Activated naive CD4-positive, alpha-beta T cell treated with anti-CD3 and anti-CD28 coated beads, Interleukin-2, amount 50 U/mL, for 24 hours (primary cell): Measurements from ENCODE around the gene ADAM11.
"Not testable (repeated sequence)": the region's sequence is repeated elsewhere in the genome, so short reads cannot be mapped to it uniquely, and the experiment has no call there.

Source experiments
- H3K27ac Mint-ChIP-seq: one replicate; pipeline ENCODE4 v1.8.0; 2021; ENCODE audit warnings: mild to moderate bottlenecking, mixed read lengths
- H3K27me3 Mint-ChIP-seq: one replicate; pipeline ENCODE4 v1.8.0; 2021; ENCODE audit warnings: mixed read lengths
- H3K36me3 Mint-ChIP-seq: one replicate; pipeline ENCODE4 v1.8.0; 2021; ENCODE audit warnings: mixed read lengths
- H3K4me1 Mint-ChIP-seq: one replicate; pipeline ENCODE4 v1.8.0; 2021; ENCODE audit warnings: mixed read lengths
- H3K4me3 Mint-ChIP-seq: one replicate; pipeline ENCODE4 v1.8.0; 2021; ENCODE audit warnings: mild to moderate bottlenecking, mixed read lengths
- H3K9me3 Mint-ChIP-seq: one replicate; pipeline ENCODE4 v1.8.0; 2021; ENCODE audit warnings: mixed read lengths

The ADAM11 gene

GRCh38 chr17:44794851-44795413, 36.1 kb downstream of the ADAM11 start:
- H3K27me3 Mint-ChIP-seq, result no peaks in the 10 kb centered on the region
- H3K36me3 Mint-ChIP-seq, result no peaks in the 10 kb centered on the region
- no peak overlapping the region for H3K4me3 Mint-ChIP-seq
- no peaks in the 10 kb centered on the region for H3K9me3 Mint-ChIP-seq
- H3K4me1 Mint-ChIP-seq, result peaks cover 5% of the 10 kb centered on the region
- H3K27ac Mint-ChIP-seq, result no peak overlapping the region

GRCh38 chr17:44795421-44795820, 36.6 kb downstream of the ADAM11 start:
- Mint-ChIP-seq H3K9me3 (no peaks in the 10 kb centered on the region), H3K36me3 (no peaks in the 10 kb centered on the region), H3K4me3 (no peak overlapping the region), H3K27me3 (no peaks in the 10 kb centered on the region), H3K4me1 (peaks cover 5% of the 10 kb centered on the region), H3K27ac (no peak overlapping the region)

- Mint-ChIP-seq H3K9me3 (no peaks in the 10 kb centered on the region), H3K27me3 (no peaks in the 10 kb centered on the region), H3K36me3 (no peaks in the 10 kb centered on the region), H3K4me3 (no peak overlapping the region), H3K27ac (no peak overlapping the region), H3K4me1 (peaks cover 5% of the 10 kb centered on the region)
Observed at GRCh38 chr17:44795928-44796327, 37.1 kb downstream of the ADAM11 start.

- H3K27me3 Mint-ChIP-seq, result no peaks in the 10 kb centered on the region
Observed at GRCh38 chr17:44796731-44797130, 37.9 kb downstream of the ADAM11 start.

GRCh38 chr17:44797802-44798201, 39.0 kb downstream of the ADAM11 start:
- H3K4me1 Mint-ChIP-seq, result peaks cover 5% of the 10 kb centered on the region
- no peak overlapping the region for H3K4me3 Mint-ChIP-seq
- H3K9me3 Mint-ChIP-seq, result no peaks in the 10 kb centered on the region
- H3K27ac Mint-ChIP-seq, result no peak overlapping the region
- no peaks in the 10 kb centered on the region for H3K36me3 Mint-ChIP-seq
- H3K27me3 Mint-ChIP-seq, result no peaks in the 10 kb centered on the region

More at GRCh38 chr17:44796731-44797130, 37.9 kb downstream of the ADAM11 start:
- Mint-ChIP-seq H3K9me3 (no peaks in the 10 kb centered on the region), H3K4me1 (peaks cover 5% of the 10 kb centered on the region), H3K4me3 (no peak overlapping the region), H3K36me3 (no peaks in the 10 kb centered on the region), H3K27ac (no peak overlapping the region)

- Mint-ChIP-seq H3K36me3 (no peaks in the 10 kb centered on the region), H3K4me3 (no peak overlapping the region), H3K27me3 (no peaks in the 10 kb centered on the region), H3K27ac (no peak overlapping the region), H3K4me1 (peaks cover 5% of the 10 kb centered on the region), H3K9me3 (no peaks in the 10 kb centered on the region)
Observed at GRCh38 chr17:44798356-44798755, 39.6 kb downstream of the ADAM11 start.

- no peak overlapping the region for H3K4me3 Mint-ChIP-seq
- no peaks in the 10 kb centered on the region for H3K4me1 Mint-ChIP-seq
- H3K27ac Mint-ChIP-seq, result no peak overlapping the region
- H3K36me3 Mint-ChIP-seq, result peaks cover 2% of the 10 kb centered on the region
- H3K9me3 Mint-ChIP-seq, result no peaks in the 10 kb centered on the region
- H3K27me3 Mint-ChIP-seq, result peaks cover 2% of the 10 kb centered on the region
Observed at GRCh38 chr17:44801880-44802279, 43.1 kb downstream of the ADAM11 start.

GRCh38 chr17:44804302-44805089, 45.7 kb downstream of the ADAM11 start:
- Mint-ChIP-seq H3K4me3 (no peak overlapping the region), H3K27me3 (peaks cover 2% of the 10 kb centered on the region), H3K36me3 (peaks cover 2% of the 10 kb centered on the region), H3K27ac (no peak overlapping the region), H3K4me1 (no peaks in the 10 kb centered on the region), H3K9me3 (no peaks in the 10 kb centered on the region)

- Mint-ChIP-seq H3K4me3 (no peak overlapping the region), H3K4me1 (no peaks in the 10 kb centered on the region), H3K27me3 (peaks cover 2% of the 10 kb centered on the region), H3K36me3 (peaks cover 2% of the 10 kb centered on the region), H3K9me3 (no peaks in the 10 kb centered on the region), H3K27ac (no peak overlapping the region)
Observed at GRCh38 chr17:44807093-44807816, 48.5 kb downstream of the ADAM11 start.

GRCh38 chr17:44807817-44808155, 49.0 kb downstream of the ADAM11 start:
- Mint-ChIP-seq H3K36me3 (peaks cover 2% of the 10 kb centered on the region), H3K4me3 (no peak overlapping the region), H3K27ac (no peak overlapping the region), H3K27me3 (peaks cover 2% of the 10 kb centered on the region), H3K4me1 (no peaks in the 10 kb centered on the region), H3K9me3 (no peaks in the 10 kb centered on the region)

GRCh38 chr17:44808156-44808555, 49.4 kb downstream of the ADAM11 start:
- Mint-ChIP-seq H3K9me3 (no peaks in the 10 kb centered on the region), H3K36me3 (peaks cover 2% of the 10 kb centered on the region), H3K4me1 (no peaks in the 10 kb centered on the region), H3K27me3 (peaks cover 2% of the 10 kb centered on the region), H3K4me3 (no peak overlapping the region), H3K27ac (no peak overlapping the region)

GRCh38 chr17:44808656-44809388, 50.0 kb downstream of the ADAM11 start:
- not testable (repeated sequence) for H3K4me1 Mint-ChIP-seq, H3K27ac Mint-ChIP-seq, H3K9me3 Mint-ChIP-seq, H3K27me3 Mint-ChIP-seq, H3K4me3 Mint-ChIP-seq, H3K36me3 Mint-ChIP-seq

GRCh38 chr17:44812263-44812662, 53.5 kb downstream of the ADAM11 start:
- no peaks in the 10 kb centered on the region for H3K36me3 Mint-ChIP-seq
- no peaks in the 10 kb centered on the region for H3K4me1 Mint-ChIP-seq
- no peak overlapping the region for H3K27ac Mint-ChIP-seq
- no peaks in the 10 kb centered on the region for H3K9me3 Mint-ChIP-seq
- H3K4me3 Mint-ChIP-seq, result no peak overlapping the region
- no peaks in the 10 kb centered on the region for H3K27me3 Mint-ChIP-seq

GRCh38 chr17:44818508-44818907, 59.7 kb downstream of the ADAM11 start:
- H3K27me3 Mint-ChIP-seq, result peaks cover 10% of the 10 kb centered on the region
- not testable (repeated sequence) for H3K9me3 Mint-ChIP-seq, H3K4me1 Mint-ChIP-seq, H3K4me3 Mint-ChIP-seq, H3K27ac Mint-ChIP-seq, H3K36me3 Mint-ChIP-seq

GRCh38 chr17:44820631-44821212, 61.9 kb downstream of the ADAM11 start:
- no peak overlapping the region for H3K4me3 Mint-ChIP-seq
- no peaks in the 10 kb centered on the region for H3K4me1 Mint-ChIP-seq
- H3K9me3 Mint-ChIP-seq, result no peaks in the 10 kb centered on the region
- H3K27ac Mint-ChIP-seq, result no peak overlapping the region
- H3K36me3 Mint-ChIP-seq, result no peaks in the 10 kb centered on the region
- peaks cover 14% of the 10 kb centered on the region for H3K27me3 Mint-ChIP-seq
